ENCODE data around the gene PPP1R14C. TPM values are rescaled to one million over a fixed set of nuclear protein-coding genes. Genes with fewer than 3 reads are reported as not detected.

PPP1R14C gene
- total and polyA plus RNA-seq, 10 of the 15 experiments (the other 5 are each of a cell fraction or from before 2014, with no cell fraction given): 0.07 to 1.6 (median 0.13) TPM; not detected in 4

DNA sequence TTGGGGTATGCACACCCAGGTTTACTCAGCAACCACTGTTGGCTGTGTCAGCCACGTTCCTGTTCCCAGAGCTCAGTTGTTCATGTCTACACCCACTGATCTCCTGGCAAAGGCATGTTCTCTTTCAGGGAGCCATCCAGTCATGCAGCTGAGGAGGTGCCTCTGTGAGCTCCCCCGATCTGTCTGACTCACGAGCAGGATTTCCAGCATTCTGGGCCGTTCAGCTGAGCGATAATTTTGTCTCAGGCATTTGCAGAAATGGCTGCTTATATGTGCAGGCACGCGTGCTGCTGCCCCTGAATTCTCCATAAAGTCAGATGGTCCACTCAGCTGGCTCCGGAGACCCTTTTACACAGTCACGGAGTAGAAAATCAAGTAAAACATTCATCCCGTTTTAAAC is 147.6 kb downstream of the PPP1R14C start (continued):
- no peak for TF ChIP-seq ELK1 (IDR thresholded peaks at IDR 0.05; ENCODE audit: low read depth, low read length)
- TF ChIP-seq GABPA (IDR thresholded peaks at IDR 0.05; ENCODE audit: low read depth): no peak
- TF ChIP-seq, protein P1, sequence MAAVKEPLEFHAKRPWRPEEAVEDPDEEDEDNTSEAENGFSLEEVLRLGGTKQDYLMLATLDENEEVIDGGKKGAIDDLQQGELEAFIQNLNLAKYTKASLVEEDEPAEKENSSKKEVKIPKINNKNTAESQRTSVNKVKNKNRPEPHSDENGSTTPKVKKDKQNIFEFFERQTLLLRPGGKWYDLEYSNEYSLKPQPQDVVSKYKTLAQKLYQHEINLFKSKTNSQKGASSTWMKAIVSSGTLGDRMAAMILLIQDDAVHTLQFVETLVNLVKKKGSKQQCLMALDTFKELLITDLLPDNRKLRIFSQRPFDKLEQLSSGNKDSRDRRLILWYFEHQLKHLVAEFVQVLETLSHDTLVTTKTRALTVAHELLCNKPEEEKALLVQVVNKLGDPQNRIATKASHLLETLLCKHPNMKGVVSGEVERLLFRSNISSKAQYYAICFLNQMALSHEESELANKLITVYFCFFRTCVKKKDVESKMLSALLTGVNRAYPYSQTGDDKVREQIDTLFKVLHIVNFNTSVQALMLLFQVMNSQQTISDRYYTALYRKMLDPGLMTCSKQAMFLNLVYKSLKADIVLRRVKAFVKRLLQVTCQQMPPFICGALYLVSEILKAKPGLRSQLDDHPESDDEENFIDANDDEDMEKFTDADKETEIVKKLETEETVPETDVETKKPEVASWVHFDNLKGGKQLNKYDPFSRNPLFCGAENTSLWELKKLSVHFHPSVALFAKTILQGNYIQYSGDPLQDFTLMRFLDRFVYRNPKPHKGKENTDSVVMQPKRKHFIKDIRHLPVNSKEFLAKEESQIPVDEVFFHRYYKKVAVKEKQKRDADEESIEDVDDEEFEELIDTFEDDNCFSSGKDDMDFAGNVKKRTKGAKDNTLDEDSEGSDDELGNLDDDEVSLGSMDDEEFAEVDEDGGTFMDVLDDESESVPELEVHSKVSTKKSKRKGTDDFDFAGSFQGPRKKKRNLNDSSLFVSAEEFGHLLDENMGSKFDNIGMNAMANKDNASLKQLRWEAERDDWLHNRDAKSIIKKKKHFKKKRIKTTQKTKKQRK (IDR thresholded peaks at IDR 0.05; ENCODE audit: low read depth, low read length): no peak
- no peak for TF ChIP-seq ZBED1 (IDR thresholded peaks at IDR 0.05; ENCODE audit: borderline replicate concordance)
- no peak for TF ChIP-seq RFX5 (IDR thresholded peaks at IDR 0.05; ENCODE audit: low read depth, low read length)
- TF ChIP-seq, protein P2, sequence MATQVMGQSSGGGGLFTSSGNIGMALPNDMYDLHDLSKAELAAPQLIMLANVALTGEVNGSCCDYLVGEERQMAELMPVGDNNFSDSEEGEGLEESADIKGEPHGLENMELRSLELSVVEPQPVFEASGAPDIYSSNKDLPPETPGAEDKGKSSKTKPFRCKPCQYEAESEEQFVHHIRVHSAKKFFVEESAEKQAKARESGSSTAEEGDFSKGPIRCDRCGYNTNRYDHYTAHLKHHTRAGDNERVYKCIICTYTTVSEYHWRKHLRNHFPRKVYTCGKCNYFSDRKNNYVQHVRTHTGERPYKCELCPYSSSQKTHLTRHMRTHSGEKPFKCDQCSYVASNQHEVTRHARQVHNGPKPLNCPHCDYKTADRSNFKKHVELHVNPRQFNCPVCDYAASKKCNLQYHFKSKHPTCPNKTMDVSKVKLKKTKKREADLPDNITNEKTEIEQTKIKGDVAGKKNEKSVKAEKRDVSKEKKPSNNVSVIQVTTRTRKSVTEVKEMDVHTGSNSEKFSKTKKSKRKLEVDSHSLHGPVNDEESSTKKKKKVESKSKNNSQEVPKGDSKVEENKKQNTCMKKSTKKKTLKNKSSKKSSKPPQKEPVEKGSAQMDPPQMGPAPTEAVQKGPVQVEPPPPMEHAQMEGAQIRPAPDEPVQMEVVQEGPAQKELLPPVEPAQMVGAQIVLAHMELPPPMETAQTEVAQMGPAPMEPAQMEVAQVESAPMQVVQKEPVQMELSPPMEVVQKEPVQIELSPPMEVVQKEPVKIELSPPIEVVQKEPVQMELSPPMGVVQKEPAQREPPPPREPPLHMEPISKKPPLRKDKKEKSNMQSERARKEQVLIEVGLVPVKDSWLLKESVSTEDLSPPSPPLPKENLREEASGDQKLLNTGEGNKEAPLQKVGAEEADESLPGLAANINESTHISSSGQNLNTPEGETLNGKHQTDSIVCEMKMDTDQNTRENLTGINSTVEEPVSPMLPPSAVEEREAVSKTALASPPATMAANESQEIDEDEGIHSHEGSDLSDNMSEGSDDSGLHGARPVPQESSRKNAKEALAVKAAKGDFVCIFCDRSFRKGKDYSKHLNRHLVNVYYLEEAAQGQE (IDR thresholded peaks at IDR 0.05; ENCODE audit: low read depth, low read length): no peak
- TF ChIP-seq RBBP5 (conservative IDR thresholded peaks at IDR 0.05): no peak
- no peak for TF ChIP-seq STAT1 (conservative IDR thresholded peaks at IDR 0.05)
- TF ChIP-seq ZNF384 (IDR thresholded peaks at IDR 0.05; ENCODE audit: borderline replicate concordance, low read depth, low read length): no peak
- no peak for TF ChIP-seq MLLT1 (IDR thresholded peaks at IDR 0.05)
- TF ChIP-seq YY1 (IDR thresholded peaks at IDR 0.05; ENCODE audit: low read depth, low read length): no peak
- TF ChIP-seq TBL1XR1 (IDR thresholded peaks at IDR 0.05; ENCODE audit: low read depth, low read length): no peak
- TF ChIP-seq, protein P3, sequence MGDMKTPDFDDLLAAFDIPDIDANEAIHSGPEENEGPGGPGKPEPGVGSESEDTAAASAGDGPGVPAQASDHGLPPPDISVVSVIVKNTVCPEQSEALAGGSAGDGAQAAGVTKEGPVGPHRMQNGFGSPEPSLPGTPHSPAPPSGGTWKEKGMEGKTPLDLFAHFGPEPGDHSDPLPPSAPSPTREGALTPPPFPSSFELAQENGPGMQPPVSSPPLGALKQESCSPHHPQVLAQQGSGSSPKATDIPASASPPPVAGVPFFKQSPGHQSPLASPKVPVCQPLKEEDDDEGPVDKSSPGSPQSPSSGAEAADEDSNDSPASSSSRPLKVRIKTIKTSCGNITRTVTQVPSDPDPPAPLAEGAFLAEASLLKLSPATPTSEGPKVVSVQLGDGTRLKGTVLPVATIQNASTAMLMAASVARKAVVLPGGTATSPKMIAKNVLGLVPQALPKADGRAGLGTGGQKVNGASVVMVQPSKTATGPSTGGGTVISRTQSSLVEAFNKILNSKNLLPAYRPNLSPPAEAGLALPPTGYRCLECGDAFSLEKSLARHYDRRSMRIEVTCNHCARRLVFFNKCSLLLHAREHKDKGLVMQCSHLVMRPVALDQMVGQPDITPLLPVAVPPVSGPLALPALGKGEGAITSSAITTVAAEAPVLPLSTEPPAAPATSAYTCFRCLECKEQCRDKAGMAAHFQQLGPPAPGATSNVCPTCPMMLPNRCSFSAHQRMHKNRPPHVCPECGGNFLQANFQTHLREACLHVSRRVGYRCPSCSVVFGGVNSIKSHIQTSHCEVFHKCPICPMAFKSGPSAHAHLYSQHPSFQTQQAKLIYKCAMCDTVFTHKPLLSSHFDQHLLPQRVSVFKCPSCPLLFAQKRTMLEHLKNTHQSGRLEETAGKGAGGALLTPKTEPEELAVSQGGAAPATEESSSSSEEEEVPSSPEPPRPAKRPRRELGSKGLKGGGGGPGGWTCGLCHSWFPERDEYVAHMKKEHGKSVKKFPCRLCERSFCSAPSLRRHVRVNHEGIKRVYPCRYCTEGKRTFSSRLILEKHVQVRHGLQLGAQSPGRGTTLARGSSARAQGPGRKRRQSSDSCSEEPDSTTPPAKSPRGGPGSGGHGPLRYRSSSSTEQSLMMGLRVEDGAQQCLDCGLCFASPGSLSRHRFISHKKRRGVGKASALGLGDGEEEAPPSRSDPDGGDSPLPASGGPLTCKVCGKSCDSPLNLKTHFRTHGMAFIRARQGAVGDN (IDR thresholded peaks at IDR 0.05): no peak

All from GM12878 (cell line).